Activated naive CD4-positive, alpha-beta T cell treated with anti-CD3 and anti-CD28 coated beads for 36 hours (primary cell): Measurements from ENCODE around the gene CAT. TPM values are rescaled to one million over a fixed set of nuclear protein-coding genes. Genes with fewer than 3 reads are reported as not detected.

Source experiments
- CTCF ChIA-PET: fragments of 350-600 bp; sonication (Branson Sonifier 250); formaldehyde crosslinking; loops from one replicate; lab custom pipeline; 2021; ENCODE audit warnings: antibody characterized with exemption; lab: Charles Lee
- DNase-seq: peaks from one replicate; pipeline ENCODE4 v3.0.0-alpha.2; 2020
- H3K27ac Mint-ChIP-seq: one replicate; pipeline ENCODE4 v1.8.0; 2021; ENCODE audit warnings: mild to moderate bottlenecking, mixed read lengths
- H3K27me3 Mint-ChIP-seq: one replicate; pipeline ENCODE4 v1.8.0; 2021; ENCODE audit warnings: low read depth, mixed read lengths
- H3K36me3 Mint-ChIP-seq: one replicate; pipeline ENCODE4 v1.8.0; 2021; ENCODE audit warnings: low read depth, mixed read lengths
- H3K4me1 Mint-ChIP-seq: one replicate; pipeline ENCODE4 v1.8.0; 2021; ENCODE audit warnings: low read depth, mixed read lengths
- H3K4me3 Mint-ChIP-seq: one replicate; pipeline ENCODE4 v1.8.0; 2021; ENCODE audit warnings: mild to moderate bottlenecking, moderate library complexity, mixed read lengths
- H3K9me3 Mint-ChIP-seq: one replicate; pipeline ENCODE4 v1.8.0; 2021; ENCODE audit warnings: mixed read lengths
- intact Hi-C: fragments of 100-400 bp; cut with micrococcal nuclease; formaldehyde crosslinking; loops from one replicate; pipeline ENCODE4 v1.15.1; 2023
- total RNA-seq, 2 experiments: library from RNA; stranded (reverse); gene quantifications; one replicate each; pipeline ENCODE4 v1.2.3, GENCODE V29; 2021

The CAT gene
- 10 to 100 TPM; 28.3 to 29.1 TPM for total RNA-seq

DNA sequence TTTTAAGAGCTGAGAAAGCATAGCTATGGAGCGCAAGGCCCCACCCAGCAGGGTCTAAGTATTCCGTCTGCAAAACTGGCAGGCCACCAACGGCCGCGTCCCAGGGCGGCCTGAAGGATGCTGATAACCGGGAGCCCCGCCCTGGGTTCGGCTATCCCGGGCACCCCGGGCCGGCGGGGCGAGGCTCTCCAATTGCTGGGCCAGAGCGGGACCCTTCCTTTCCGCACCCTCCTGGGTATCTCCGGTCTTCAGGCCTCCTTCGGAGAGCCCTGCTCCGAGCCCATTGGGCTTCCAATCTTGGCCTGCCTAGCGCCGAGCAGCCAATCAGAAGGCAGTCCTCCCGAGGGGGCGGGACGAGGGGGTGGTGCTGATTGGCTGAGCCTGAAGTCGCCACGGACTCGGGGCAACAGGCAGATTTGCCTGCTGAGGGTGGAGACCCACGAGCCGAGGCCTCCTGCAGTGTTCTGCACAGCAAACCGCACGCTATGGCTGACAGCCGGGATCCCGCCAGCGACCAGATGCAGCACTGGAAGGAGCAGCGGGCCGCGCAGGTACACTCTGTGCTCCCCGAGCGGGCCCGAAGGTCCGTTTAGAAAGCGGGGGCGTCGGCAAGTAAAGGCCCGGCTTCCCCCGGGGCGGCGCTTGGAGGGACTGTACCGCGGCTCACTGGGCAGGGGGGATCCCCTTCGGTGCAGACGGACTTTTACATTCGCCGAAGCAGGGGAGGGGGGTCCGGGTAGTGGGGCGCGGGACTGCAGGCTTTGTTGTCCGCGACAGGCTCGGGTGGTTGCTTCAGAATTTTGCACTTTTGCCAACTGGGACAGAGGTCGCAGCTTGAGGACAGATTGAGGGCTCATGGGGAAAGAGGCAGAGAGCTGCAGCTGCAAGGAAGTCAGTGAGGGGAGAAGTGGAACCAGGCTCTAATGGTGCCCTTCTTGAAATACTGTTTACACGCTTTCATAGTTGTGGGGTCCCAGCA is at the start of gene CAT:
CAT (plus strand) TSS at position 406 of the 979 bp plus-strand sequence; CDS start at position 486, 80 bp downstream.
- Mint-ChIP-seq H3K4me3 (peak within 1 kb of the TSS; percentile 89), H3K27ac (peak within 1 kb of the TSS; percentile 85), H3K36me3 (no peaks in the 10 kb centered on the region), H3K4me1 (peaks cover 29% of the 10 kb centered on the region), H3K9me3 (no peaks in the 10 kb centered on the region), H3K27me3 (no peaks in the 10 kb centered on the region)
- intact Hi-C loops: loop anchor here (1.0 to 5.0 kb wide), 14 partner anchors 8 to 702 kb away; partner anchors contain the start of genes ABTB2, APIP, CD59 and NAT10
- DNase-seq: peak; percentile 99
- CTCF ChIA-PET: interaction anchor here (0.9 to 2.0 kb wide), 2 partner anchors 29 to 36 kb away, joined by 4 to 12 read pairs; no protein-coding TSS in a partner anchor

DNA sequence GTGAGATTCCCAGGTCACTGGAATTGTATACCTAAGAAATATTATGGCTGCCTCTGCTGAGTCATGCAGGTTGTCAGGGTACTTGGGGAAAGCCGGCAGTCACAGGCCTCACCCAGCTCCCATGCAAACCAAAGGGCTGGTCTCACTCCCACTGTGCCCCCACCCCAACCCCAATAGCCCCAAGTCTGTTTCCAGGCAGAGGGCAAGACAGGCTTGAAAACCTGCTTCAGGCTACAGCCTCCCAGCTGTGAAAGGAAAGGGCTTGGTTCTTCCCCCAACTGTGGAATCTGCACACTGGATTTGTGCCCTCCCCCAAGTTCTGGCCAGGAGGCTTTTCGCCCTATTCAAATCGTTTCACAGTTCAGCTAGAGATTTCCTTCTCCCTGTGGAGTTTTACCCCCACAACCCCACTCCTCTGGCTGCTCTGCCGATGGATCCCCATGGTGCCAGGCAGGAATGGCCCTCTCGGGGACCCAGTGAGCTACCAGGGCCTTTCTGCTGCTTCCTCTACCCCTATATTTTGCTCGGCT is 43.9 kb upstream of the CAT start:
- Mint-ChIP-seq H3K9me3 (peaks cover 18% of the 10 kb centered on the region), H3K4me1 (no peaks in the 10 kb centered on the region), H3K4me3 (no peak overlapping the region), H3K27ac (no peak overlapping the region), H3K27me3 (peaks cover 5% of the 10 kb centered on the region), H3K36me3 (peaks cover 4% of the 10 kb centered on the region)
- intact Hi-C loops: no loop called here
- DNase-seq: no peak
- CTCF ChIA-PET: no interaction called here

DNA sequence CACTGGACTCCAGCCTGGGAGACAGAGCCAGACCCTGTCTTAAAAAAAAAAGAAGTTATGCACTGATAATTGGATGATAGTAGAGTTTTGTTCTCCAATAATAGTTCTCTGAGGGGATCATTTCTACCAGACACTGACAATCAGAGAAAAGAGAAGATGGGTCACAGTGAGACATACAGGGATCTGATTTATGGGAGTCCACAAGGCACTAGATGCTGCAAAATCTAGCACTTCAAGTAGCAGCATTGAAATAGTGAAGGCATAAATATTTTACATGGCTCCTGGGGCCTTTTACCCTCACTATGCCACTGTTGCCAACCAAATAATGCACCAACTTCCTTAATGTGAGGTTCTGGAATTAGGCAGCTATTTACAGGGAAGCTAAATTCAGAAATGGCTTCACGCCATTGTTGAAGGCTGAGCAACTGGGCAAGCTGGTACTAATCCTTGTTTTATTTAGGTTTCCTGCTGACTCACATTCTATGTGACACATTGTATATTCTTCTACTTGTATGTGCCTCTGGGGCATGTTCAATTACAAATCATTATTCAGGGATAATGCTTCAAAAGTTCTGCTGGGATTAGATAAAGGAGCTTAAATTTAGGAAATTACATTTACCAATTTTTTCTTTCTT is 42.7 kb upstream of the CAT start:
- Mint-ChIP-seq H3K27me3 (peaks cover 5% of the 10 kb centered on the region), H3K9me3 (peaks cover 18% of the 10 kb centered on the region), H3K4me3 (no peak overlapping the region), H3K27ac (no peak overlapping the region), H3K36me3 (peaks cover 4% of the 10 kb centered on the region), H3K4me1 (no peaks in the 10 kb centered on the region)
- CTCF ChIA-PET: interaction anchor here (0.6 kb wide), 1 partner anchor 445 kb away, joined by 3 read pairs; no protein-coding TSS in a partner anchor
- intact Hi-C loops: no loop called here
- no peak for DNase-seq

DNA sequence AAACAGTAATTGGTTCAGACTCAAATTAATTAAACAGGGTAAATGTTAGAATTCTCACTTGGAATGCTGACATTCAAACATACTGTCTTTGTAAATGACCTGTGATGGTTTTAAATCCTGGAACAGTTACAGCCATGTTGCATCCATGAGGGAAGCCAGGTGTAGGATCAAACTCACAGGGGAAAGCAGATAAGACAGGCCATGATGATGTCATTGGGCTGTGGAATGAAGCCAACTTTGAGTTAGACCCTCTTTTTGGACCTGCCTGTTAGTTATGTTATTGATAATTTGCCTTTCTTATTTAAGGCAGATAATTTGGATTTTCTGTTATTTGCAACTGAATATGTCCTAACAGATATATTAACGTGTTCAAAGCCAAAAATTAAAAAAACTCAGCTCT is 41.6 kb upstream of the CAT start:
- CTCF ChIA-PET: no interaction called here
- H3K4me1 Mint-ChIP-seq: no peaks in the 10 kb centered on the region
- peaks cover 5% of the 10 kb centered on the region for H3K27me3 Mint-ChIP-seq
- no peak overlapping the region for H3K27ac Mint-ChIP-seq
- peaks cover 4% of the 10 kb centered on the region for H3K36me3 Mint-ChIP-seq
- H3K9me3 Mint-ChIP-seq: peaks cover 18% of the 10 kb centered on the region
- intact Hi-C loops: no loop called here
- no peak for DNase-seq
- H3K4me3 Mint-ChIP-seq: no peak overlapping the region

- CTCF ChIA-PET: no interaction called here
- Mint-ChIP-seq H3K4me1 (no peaks in the 10 kb centered on the region), H3K9me3 (peaks cover 14% of the 10 kb centered on the region), H3K36me3 (peaks cover 4% of the 10 kb centered on the region), H3K27me3 (peaks cover 5% of the 10 kb centered on the region), H3K4me3 (no peak overlapping the region), H3K27ac (no peak overlapping the region)
- intact Hi-C loops: no loop called here
- no peak for DNase-seq
These were observed 40.9 kb upstream of the CAT start for GRCh38 chr11:34397811-34398210.

- H3K27me3 Mint-ChIP-seq: peaks cover 7% of the 10 kb centered on the region
- H3K4me1 Mint-ChIP-seq: peaks cover 16% of the 10 kb centered on the region
- no peak overlapping the region for H3K4me3 Mint-ChIP-seq
- intact Hi-C loops: no loop called here
- CTCF ChIA-PET: interaction anchor here (0.8 to 1.3 kb wide), 3 partner anchors 33 to 65 kb away, joined by 3 to 6 read pairs (median 4); no protein-coding TSS in a partner anchor
- no peaks in the 10 kb centered on the region for H3K36me3 Mint-ChIP-seq
- H3K9me3 Mint-ChIP-seq: no peaks in the 10 kb centered on the region
- no peak for DNase-seq
- H3K27ac Mint-ChIP-seq: no peak overlapping the region
These were observed 35.3 kb upstream of the CAT start for GRCh38 chr11:34403431-34403830.

- H3K4me1 Mint-ChIP-seq: peaks cover 16% of the 10 kb centered on the region
- CTCF ChIA-PET: interaction anchor here (0.6 to 0.8 kb wide), 2 partner anchors 64 to 263 kb away, joined by 4 to 6 read pairs; no protein-coding TSS in a partner anchor
- no peak overlapping the region for H3K27ac Mint-ChIP-seq
- H3K9me3 Mint-ChIP-seq: no peaks in the 10 kb centered on the region
- no peaks in the 10 kb centered on the region for H3K36me3 Mint-ChIP-seq
- H3K27me3 Mint-ChIP-seq: peaks cover 9% of the 10 kb centered on the region
- intact Hi-C loops: loop anchor here (2.0 kb wide), 1 partner anchor 65 kb away; no protein-coding TSS in a partner anchor
- DNase-seq: no peak
- no peak overlapping the region for H3K4me3 Mint-ChIP-seq
These were observed 34.5 kb upstream of the CAT start for GRCh38 chr11:34404280-34404679.

DNA sequence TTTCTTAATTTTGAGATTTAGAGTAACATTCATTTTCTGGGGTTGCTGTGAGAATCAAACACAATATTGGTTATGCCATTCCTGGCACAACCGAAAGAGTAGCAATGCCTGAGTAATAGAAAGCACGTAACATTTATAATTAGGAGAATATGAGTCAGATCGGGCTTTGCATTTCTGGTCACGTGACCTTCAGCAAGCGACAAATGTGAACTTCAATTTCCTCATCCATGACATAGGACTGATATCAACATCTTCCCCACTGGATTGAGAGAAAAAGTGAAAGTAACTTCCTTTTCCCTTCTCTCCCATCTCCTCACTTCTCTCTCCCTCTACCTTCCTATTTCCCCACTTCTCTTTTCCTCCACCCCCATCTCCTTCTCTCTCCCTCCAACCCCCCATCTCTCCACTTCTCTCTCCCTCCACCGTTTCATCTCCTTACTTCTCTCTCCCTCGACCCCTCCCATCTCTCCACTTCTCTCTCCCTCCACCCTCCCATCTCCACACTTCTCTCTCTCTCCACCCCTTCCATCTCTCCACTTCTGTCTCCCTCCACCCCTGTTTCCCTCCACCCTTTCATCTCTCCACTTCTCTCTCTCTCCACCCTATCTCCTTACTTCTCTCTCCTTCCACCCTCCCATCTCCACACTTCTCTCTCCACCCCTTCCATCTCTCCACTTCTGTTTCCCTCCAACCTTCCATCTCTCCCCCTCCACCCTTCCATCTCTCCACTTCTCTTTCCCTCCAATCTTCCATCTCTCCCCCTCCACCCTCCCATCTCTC is 33.5 kb upstream of the CAT start:
- no peak overlapping the region for H3K27ac Mint-ChIP-seq
- DNase-seq: peak; percentile 28
- CTCF ChIA-PET: no interaction called here
- intact Hi-C loops: loop anchor here (1.0 to 2.0 kb wide), 3 partner anchors 34 to 64 kb away; no protein-coding TSS in a partner anchor
- H3K9me3 Mint-ChIP-seq: no peaks in the 10 kb centered on the region
- no peaks in the 10 kb centered on the region for H3K36me3 Mint-ChIP-seq
- H3K4me1 Mint-ChIP-seq: peaks cover 16% of the 10 kb centered on the region
- H3K4me3 Mint-ChIP-seq: no peak overlapping the region
- peaks cover 9% of the 10 kb centered on the region for H3K27me3 Mint-ChIP-seq

DNA sequence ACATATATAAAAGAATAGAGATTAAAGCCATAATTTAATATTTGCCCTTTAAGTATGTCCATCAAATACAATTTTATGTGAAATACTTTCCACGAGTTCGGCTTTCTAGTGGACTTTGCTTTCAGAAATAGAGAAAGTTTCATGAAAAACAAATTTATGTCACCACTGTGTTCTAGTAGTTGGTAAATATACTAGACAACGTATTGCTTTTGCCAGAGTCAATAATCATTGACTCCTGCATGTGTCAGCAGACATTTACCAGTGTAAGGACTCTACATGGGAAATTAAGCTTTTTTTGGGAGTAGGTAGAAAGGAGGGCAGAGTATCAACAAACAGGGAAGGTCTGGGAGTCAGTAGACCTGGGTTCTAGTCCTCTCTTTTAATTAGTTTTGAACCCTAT is 32.3 kb upstream of the CAT start:
- Mint-ChIP-seq H3K9me3 (no peaks in the 10 kb centered on the region), H3K36me3 (no peaks in the 10 kb centered on the region), H3K4me3 (no peak overlapping the region), H3K4me1 (peaks cover 16% of the 10 kb centered on the region), H3K27ac (no peak overlapping the region), H3K27me3 (peaks cover 9% of the 10 kb centered on the region)
- CTCF ChIA-PET: interaction anchor here (1.0 kb wide), 1 partner anchor 61 kb away, joined by 3 read pairs; no protein-coding TSS in a partner anchor
- DNase-seq: no peak
- intact Hi-C loops: no loop called here

- Mint-ChIP-seq H3K4me1 (peaks cover 16% of the 10 kb centered on the region), H3K36me3 (no peaks in the 10 kb centered on the region), H3K4me3 (no peak overlapping the region), H3K9me3 (no peaks in the 10 kb centered on the region), H3K27ac (no peak overlapping the region), H3K27me3 (peaks cover 9% of the 10 kb centered on the region)
- intact Hi-C loops: no loop called here
- CTCF ChIA-PET: interaction anchor here (1.0 kb wide), 1 partner anchor 60 kb away, joined by 3 read pairs; no protein-coding TSS in a partner anchor
- no peak for DNase-seq
These were observed 31.5 kb upstream of the CAT start for GRCh38 chr11:34407121-34407813.

GRCh38 chr11:34408580-34409172 is 30.1 kb upstream of the CAT start:
- peaks cover 9% of the 10 kb centered on the region for H3K27me3 Mint-ChIP-seq
- intact Hi-C loops: no loop called here
- no peak for DNase-seq
- H3K27ac Mint-ChIP-seq: no peak overlapping the region
- no peak overlapping the region for H3K4me3 Mint-ChIP-seq
- peaks cover 16% of the 10 kb centered on the region for H3K4me1 Mint-ChIP-seq
- CTCF ChIA-PET: no interaction called here
- no peaks in the 10 kb centered on the region for H3K36me3 Mint-ChIP-seq
- peaks cover 10% of the 10 kb centered on the region for H3K9me3 Mint-ChIP-seq
